C4-2B (cell line): ENCODE data around the gene GARIN5A.

ENCODE experiments used
- ZFX ChIP-seq: fragments of 450-650 bp; IDR thresholded peaks from 2 replicates; pipeline ENCODE4 v1.6.1; 2017
- TF ChIP-seq, protein P1 (sequence below): fragments of 450-650 bp; conservative IDR thresholded peaks from 2 replicates; pipeline ENCODE4 v1.5.1; 2017; ENCODE audit warnings: mild to moderate bottlenecking

DNA sequence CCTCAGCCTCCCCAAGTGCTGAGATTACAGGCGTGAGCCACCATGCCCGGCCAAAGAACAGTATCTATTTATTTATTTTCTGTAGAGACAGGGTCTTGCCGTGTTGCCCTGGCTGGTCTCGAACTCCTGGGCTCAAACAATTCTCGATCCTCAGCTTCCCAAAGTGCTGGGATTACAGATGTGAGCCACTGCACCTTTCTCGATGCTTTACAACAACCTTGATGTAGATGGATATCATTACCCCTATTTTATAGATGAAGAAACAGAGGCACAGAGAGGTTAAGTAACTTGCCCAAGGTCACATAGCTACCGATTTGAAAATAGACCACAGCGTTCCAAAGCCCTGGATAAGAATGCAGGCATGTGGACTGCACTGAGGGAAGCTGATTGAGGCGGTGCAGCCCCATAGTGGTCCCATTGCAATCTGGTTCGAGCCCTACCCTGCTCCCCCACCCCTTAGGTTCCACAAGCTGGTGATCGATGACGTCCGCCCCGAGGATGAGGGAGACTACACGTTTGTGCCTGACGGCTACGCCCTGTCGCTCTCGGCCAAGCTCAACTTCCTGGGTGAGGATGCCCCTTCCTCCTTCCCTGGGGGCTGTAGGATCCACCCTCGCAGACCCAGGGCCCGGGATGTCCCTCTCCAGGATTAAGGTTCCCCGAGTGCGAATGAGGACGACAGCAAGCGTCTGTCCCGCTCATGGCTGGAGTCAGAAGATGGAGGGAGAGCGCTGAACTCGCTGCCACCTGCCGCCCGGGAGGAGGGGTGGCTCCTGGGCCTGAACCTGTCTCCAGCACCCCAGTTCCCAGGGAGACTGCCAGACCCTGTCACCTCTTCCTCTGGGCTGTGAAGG is 26.1 kb downstream of the GARIN5A start:
- TF ChIP-seq, protein P1, sequence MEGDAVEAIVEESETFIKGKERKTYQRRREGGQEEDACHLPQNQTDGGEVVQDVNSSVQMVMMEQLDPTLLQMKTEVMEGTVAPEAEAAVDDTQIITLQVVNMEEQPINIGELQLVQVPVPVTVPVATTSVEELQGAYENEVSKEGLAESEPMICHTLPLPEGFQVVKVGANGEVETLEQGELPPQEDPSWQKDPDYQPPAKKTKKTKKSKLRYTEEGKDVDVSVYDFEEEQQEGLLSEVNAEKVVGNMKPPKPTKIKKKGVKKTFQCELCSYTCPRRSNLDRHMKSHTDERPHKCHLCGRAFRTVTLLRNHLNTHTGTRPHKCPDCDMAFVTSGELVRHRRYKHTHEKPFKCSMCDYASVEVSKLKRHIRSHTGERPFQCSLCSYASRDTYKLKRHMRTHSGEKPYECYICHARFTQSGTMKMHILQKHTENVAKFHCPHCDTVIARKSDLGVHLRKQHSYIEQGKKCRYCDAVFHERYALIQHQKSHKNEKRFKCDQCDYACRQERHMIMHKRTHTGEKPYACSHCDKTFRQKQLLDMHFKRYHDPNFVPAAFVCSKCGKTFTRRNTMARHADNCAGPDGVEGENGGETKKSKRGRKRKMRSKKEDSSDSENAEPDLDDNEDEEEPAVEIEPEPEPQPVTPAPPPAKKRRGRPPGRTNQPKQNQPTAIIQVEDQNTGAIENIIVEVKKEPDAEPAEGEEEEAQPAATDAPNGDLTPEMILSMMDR, result no peak
- no peak for TF ChIP-seq ZFX
